IPS-NIHi11 (cell line): ENCODE data around the gene KIAA1614.
"Not testable (repeated sequence)": the region's sequence is repeated elsewhere in the genome, so short reads cannot be mapped to it uniquely, and the experiment has no call there.

Experiments used
- DNase-seq: peaks from one replicate; pipeline ENCODE4 v3.0.0; 2012; ENCODE audit warnings: mixed read lengths, low spot score

Gene KIAA1614

DNA sequence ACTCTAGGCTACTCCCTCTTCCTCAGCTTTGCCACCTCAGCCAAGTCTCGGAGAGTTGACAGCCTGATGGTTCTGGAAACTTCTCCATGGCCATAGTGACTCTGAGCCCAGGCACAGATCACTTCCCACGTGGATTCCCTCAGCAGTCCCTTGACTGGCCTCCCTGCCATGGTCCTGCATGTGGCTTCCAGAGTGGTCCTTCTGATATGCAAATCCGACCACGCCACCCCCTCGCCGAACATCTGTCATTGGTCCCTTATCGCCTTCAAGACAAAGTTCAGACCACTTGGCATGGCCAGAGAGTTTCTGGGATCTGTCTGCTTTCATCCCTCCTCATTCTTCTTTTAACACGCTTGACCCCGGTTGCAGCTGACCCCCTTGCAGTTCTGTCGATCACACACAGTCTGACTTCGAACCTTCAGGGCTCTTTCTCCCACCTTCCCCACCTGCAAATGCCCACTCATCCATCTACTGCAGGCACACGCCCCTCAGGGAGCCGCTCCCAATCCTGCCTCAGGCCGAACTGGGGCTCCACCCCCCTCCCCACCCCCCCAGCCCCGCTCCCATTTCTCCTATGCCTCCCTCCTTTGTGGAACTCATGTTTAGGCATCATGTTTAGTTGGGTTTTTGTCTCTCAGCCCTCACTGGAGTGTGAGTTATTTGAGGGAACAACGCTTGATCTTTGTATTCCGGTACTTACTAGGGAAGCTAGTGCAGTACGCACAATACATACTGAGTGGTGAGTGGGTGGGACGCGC lies 29.0 kb downstream of the KIAA1614 start:
- no peak for DNase-seq

GRCh38 chr1:180945151-180945550 lies 32.5 kb downstream of the KIAA1614 start:
- DNase-seq = no peak

DNA sequence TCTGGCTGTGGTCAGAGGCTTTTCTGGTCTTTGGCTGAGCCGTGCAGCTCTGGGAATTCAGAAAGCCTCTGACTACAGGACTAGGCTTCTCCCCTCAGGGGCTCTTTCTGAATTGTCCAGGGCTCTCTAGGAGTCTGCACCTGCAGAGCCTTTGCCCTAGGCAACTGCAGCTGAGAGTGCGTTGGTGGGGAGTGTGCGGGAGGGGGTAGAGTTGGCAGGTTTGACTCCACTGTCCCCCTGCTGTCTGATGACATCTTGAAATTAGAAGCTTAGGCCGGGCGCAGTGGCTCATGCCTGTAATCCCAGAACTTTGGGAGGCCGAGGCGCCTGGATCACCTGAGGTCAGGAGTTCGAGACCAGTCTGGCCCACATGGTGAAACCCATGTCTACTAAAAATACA lies 32.9 kb downstream of the KIAA1614 start:
- no peak for DNase-seq

- no peak for DNase-seq
Measured at GRCh38 chr1:180946056-180946455, 33.4 kb downstream of the KIAA1614 start.

- peak; percentile 49 for DNase-seq
Measured at GRCh38 chr1:180946541-180947498, 34.1 kb downstream of the KIAA1614 start.

DNA sequence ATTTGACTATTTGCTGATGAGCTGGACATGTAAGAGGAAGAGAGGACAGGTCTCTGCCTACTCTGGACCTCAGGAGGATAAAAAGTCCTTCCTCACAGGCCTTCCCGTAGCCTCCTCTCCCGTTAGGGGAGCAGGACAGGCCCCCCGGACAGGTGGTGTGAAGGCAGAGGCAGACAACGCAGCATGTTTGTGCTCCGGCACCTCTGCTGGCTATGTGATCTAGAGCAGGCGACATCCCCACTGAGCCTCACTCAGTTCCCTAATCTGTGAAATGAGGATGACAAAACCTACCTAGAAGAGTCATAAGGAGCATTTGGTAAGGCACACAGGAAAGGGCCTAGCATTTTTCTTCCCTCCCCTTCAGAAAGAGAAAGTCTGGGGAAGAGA lies 34.8 kb downstream of the KIAA1614 start:
- DNase-seq = no peak

- no peak for DNase-seq
Measured at GRCh38 chr1:180947901-180948640, 35.4 kb downstream of the KIAA1614 start.

DNA sequence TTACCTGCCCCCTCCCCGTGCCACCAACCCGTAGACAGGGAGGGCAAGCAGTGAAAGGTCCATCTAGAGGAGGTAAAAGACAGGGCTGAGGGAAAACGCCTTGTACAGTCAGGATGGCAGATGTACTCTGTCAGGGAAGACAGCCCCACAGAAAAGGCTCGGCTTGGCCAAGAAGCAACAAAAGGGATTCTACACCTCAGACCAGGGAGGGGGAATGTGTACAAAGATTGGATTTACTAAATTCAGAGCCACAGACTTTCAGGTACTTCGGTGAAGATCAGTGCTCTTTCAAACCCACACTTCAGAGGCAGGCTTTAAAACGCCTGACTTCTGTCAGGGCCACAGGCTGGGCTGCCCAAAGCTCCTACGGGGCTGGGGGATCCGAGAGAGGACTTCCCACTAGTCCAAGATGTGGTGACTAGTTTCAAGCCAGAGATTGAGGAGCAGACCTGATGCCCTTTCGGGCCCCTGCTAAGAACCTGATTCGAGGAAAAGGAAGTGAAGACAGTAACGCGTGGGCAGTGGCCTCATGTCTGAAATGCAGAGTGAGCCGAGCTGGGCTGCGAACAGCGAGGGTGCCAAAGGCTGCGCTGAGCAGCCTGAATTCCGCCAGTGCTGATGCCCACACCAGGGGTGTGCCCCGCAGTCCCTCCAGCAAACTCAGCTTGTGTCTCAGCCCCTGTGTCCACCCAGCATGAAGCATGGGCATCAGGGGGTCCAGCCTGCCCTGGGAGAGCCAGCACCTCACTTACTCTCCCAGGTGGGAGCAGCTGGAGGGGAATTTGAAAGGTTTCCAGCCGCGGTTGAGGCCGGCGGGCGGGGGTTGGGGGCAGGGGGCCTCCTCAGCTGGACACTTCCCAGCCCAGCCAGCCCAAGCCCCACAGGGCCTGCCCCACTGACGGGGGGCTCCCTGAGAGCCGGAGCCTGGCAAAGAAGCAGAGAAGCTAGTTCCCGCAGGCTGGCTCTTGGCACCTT lies 36.2 kb downstream of the KIAA1614 start:
- no peak for DNase-seq

DNA sequence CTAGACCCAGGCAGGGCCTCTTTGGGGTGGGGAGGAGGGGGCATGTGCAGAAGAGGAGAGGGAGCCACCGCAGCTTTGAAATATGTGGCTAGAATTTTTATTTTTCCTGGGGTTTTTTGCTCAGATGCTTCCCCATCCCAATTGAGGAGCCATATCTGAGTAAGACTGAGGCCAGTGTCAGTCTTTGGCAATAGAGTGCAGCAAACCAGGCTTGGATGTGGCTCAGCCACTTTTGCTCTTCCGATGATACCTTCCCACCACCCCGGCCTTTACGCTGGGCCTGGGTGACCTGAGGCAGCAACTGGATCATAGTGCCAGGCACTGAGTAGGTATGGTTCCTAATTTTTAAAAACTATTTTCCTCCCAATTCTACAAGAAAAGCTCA lies 36.9 kb downstream of the KIAA1614 start:
- DNase-seq = no peak

GRCh38 chr1:180950321-180950720 lies 37.6 kb downstream of the KIAA1614 start:
- no peak for DNase-seq

- DNase-seq = no peak
Measured at GRCh38 chr1:180951186-180951745, 38.6 kb downstream of the KIAA1614 start.

DNA sequence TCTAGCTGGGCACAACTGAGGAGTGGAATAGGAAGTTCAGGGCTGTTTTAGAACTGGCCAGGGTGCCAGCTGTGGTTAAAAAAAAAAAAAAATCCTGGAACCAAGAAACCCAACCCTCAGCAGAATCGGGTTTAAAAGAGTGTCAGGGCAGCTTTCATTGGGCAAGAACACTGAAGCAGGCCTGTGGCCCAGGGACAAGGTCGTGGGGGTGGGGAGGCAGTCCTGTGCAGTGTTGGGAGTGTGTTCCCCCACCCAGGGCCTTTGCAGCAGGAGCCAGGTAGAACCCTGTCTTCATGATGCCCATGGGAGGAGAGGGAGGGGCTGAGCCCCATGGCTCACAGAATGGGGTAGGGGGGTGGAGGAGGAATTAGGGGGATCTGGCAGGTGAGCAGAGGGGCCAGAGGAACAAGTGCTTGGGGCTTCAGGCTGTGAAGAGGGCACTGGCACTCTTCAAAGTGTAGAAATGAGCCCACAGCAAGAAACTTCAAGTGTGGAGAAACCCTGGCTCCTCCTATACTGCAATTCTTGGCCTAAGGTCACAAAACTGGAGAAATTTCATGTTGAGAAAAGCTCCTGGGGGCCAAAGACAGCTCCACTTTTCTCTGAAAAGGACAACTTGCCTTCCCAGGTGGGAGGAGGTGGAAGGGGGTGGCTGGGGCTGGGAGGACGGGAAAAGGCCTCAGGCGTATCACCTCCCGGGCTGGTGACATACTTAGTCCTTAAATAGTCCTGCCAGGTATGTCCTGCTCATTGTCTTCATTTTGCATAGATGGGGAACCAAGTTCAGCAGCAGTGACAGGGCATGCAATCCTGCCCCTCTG lies 39.3 kb downstream of the KIAA1614 start:
- DNase-seq = no peak

- no peak for DNase-seq
Measured at GRCh38 chr1:180952657-180953013, 39.9 kb downstream of the KIAA1614 start.

DNA sequence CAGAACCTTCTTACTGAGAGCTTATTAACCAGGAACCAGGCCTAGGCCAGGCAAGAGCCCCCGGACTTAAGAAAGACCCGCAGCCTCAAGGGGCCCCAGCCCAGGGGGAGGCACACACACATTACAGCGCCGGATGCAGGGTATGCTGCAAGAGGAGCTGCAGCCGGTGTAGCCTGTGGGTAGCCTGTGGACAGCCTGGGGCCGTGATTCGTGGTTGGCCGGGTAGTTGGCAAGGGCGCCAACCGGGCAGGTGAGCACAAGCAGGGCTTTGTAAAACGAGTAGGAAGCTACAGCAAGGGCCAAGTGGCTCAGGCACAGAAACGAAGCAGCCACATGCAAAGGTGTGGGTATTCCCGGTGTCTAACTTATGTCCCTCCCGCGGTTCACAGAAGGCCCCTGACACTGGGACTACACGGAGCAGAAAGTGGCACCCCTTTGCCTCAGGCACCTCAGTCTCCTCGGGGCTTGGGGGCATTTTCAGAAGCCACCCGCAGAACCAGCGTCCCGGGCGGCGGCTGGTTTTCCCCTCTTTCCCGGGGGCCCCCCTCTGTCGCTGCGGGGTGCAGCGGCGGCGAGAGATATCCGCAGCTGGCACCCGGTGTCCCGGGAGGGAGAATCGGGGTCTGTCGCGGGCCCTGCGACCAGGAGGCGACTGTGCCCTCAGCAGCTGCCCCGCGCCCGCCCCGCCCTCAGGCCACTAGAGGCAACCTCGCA lies 40.8 kb downstream of the KIAA1614 start:
- DNase-seq = peak; percentile 31

DNA sequence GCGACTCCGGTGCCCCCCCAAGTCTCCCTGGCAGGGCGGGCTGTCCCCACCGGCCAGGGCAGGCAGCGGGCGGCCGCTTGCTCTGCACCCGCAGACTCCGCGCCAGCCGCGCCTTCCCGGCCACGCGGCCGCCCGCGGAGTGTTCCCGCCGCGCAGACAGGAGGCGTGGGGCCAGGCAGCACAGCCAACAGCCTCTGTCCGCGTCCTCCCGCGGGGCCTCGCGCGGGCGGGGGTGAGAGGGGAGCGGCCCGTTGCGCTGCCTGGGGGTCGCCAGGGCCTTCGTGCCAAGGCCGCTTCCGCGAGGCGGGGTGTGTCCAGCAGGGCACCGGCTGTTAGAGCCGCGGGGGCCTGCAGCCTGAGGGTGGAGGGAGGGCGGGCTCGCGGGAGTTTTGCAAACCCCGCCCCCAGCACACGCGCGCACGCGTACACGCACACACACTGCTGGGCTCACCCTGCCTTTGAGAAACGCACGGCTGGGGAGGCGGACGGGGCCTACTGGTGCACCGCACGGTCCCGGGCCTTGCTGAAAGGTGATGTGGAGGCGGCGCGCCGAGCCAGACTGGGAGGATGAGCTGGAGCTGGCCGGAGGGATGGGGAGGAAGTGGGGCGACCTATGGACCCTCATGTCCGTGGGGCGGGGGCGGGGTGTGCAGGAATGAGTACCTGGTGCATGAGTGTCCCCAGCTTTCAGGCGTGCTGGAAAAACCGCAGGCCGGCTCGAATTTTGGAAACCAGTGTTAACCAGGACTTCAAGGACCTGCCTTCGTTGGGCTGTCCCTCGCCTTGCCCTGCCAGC lies 41.5 kb downstream of the KIAA1614 start:
- DNase-seq = peak; percentile 50

GRCh38 chr1:180954801-180955165 lies 42.1 kb downstream of the KIAA1614 start:
- no peak for DNase-seq

DNA sequence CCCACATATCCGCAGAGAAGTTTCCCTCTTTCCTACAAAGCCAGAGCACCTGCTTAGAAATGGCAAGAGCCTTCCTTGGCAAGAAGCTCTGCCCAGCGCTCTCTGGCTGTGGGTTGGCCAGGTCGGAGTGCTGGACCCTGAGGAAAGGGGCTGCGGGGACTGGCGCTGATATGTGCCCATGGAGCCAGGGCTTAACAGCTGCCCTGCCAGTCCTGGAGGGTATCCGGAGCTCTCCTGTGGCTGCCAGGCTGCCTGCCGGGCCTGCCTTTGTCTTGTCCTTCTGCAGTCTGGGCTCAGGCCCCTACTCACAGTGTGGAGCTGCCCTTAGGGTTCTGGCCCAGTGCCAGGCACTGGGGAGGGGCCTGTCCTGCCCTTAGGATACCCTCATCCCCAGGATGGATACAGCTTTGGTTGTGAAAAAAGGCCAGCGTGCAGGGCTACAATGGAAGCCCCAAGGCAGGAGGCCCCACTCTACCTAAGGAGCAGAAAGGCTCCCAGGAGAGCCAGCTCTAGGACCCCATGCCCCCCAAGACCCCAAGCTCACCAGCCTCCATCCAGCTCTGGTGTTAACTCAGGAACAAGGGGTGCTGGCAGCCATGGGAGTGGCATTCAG lies 43.4 kb downstream of the KIAA1614 start:
- DNase-seq = no peak

GRCh38 chr1:180959620-180960019 lies 46.9 kb downstream of the KIAA1614 start:
- not testable (repeated sequence) for DNase-seq
